Measurements from ENCODE around the gene ARID4B. TPM values are rescaled to one million over a fixed set of nuclear protein-coding genes. Genes with fewer than 3 reads are reported as not detected.

ARID4B gene
- total RNA-seq, 1 donor from 2014 or later = 23.0 TPM

DNA sequence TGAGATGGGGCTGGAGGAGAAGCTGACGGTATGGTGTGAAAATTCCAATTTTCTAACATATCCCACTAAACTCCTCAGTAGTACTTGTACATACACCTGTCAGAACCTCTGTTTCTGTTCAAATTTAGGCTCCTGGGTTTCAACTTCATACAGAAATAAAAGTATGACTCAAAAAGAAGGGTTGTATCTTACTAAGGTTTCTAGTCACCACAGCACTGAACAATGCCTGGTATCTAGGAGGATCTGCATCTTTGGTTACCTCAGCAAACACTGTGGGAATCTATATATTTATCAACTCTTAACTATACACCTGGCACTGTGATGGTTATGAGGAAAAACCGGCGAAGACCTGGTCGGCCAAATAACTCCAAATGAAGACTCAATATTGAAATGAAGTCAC, 180.7 kb downstream of the ARID4B start:
- no peaks in the 10 kb centered on the region for H3K27me3 ChIP-seq (ENCODE audit: control insufficient read depth in 3 of 3, insufficient read depth in 3 of 3, low read length in 3 of 3)
- no peaks in the 10 kb centered on the region for H3K4me1 ChIP-seq (ENCODE audit: control insufficient read depth in 3 of 3, insufficient read depth in 3 of 3, low read length in 3 of 3)
- H3K9ac ChIP-seq (ENCODE audit: low read depth in 1 of 3, low read length in 3 of 3) = no peak overlapping the region
- no peaks in the 10 kb centered on the region for H3K9me3 ChIP-seq (ENCODE audit: control insufficient read depth in 3 of 3, low read length in 3 of 3)
- no peak overlapping the region for H3K27ac ChIP-seq (ENCODE audit: low read depth, low read length)
- H3K4me3 ChIP-seq (ENCODE audit: low read length in 3 of 3) = no peak overlapping the region
- H3K36me3 ChIP-seq (ENCODE audit: control insufficient read depth in 3 of 3, insufficient read depth in 3 of 3, low read length in 3 of 3) = peaks cover 5 to 47% (median 28%) of the 10 kb centered on the region in 3 donors

DNA sequence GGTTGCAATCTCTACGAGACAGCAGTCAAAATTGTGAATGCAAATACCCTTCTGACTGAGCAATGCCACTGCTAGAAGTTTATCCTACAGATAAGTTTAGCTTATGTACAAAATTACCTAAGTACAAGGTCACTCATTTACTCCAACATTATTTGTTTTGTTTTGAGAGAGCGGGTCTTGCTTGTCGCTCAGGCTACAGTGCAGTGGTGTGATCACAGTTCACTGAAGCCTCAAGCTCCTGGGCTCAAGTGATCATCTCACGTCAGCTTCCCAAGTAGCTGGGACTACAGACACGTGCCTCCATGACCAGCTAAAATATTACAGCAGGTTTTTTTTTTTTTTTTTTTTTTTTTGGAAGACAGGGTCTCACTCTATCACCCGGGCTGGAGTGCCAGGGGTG, 182.3 kb downstream of the ARID4B start:
- H3K27me3 ChIP-seq (ENCODE audit: control insufficient read depth in 3 of 3, insufficient read depth in 3 of 3, low read length in 3 of 3) = no peaks in the 10 kb centered on the region
- no peaks in the 10 kb centered on the region for H3K4me1 ChIP-seq (ENCODE audit: control insufficient read depth in 3 of 3, insufficient read depth in 3 of 3, low read length in 3 of 3)
- no peak overlapping the region for H3K27ac ChIP-seq (ENCODE audit: low read depth, low read length)
- no peak overlapping the region for H3K9ac ChIP-seq (ENCODE audit: low read depth in 1 of 3, low read length in 3 of 3)
- H3K36me3 ChIP-seq (ENCODE audit: control insufficient read depth in 3 of 3, insufficient read depth in 3 of 3, low read length in 3 of 3) = peaks cover 5 to 38% (median 21%) of the 10 kb centered on the region in 3 donors
- H3K4me3 ChIP-seq (ENCODE audit: low read length in 3 of 3) = no peak overlapping the region
- no peaks in the 10 kb centered on the region for H3K9me3 ChIP-seq (ENCODE audit: control insufficient read depth in 3 of 3, low read length in 3 of 3)

DNA sequence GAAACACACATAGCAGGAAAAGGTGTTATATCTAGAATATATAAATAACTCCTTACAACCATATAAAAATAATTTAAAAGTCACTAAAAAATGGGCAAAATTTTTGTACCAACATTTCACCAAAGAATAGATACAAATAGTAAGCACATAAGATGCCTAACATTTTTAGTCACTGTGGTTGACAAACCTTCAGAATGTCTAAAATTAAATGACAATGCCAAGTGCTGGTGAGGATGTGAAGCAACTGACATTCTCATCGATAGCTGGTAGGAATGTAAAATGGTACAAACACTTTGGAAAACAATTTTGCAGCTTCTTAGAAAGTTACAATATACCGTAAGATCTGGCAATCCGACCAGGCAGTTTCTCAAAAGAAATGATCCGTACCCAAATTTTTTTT, 185.0 kb downstream of the ARID4B start:
- Histone ChIP-seq H3K27ac (ENCODE audit: low read depth, low read length) (no peak overlapping the region), H3K9ac (ENCODE audit: low read depth in 1 of 3, low read length in 3 of 3) (no peak overlapping the region), H3K4me3 (ENCODE audit: low read length in 3 of 3) (no peak overlapping the region), H3K36me3 (ENCODE audit: control insufficient read depth in 3 of 3, insufficient read depth in 3 of 3, low read length in 3 of 3) (peaks cover 8 to 40% (median 33%) of the 10 kb centered on the region in 3 donors), H3K4me1 (ENCODE audit: control insufficient read depth in 3 of 3, insufficient read depth in 3 of 3, low read length in 3 of 3) (no peaks in the 10 kb centered on the region), H3K27me3 (ENCODE audit: control insufficient read depth in 3 of 3, insufficient read depth in 3 of 3, low read length in 3 of 3) (no peaks in the 10 kb centered on the region), H3K9me3 (ENCODE audit: control insufficient read depth in 3 of 3, low read length in 3 of 3) (no peaks in the 10 kb centered on the region)

GRCh38 chr1:235139315-235139714, 188.7 kb downstream of the ARID4B start:
- peaks cover 21 to 52% (median 45%) of the 10 kb centered on the region in 3 donors for H3K36me3 ChIP-seq (ENCODE audit: control insufficient read depth in 3 of 3, insufficient read depth in 3 of 3, low read length in 3 of 3)
- no peak overlapping the region for H3K27ac ChIP-seq (ENCODE audit: low read depth, low read length)
- H3K9ac ChIP-seq (ENCODE audit: low read depth in 1 of 3, low read length in 3 of 3) = no peak overlapping the region
- H3K27me3 ChIP-seq (ENCODE audit: control insufficient read depth in 3 of 3, insufficient read depth in 3 of 3, low read length in 3 of 3) = no peaks in the 10 kb centered on the region
- no peaks in the 10 kb centered on the region for H3K9me3 ChIP-seq (ENCODE audit: control insufficient read depth in 3 of 3, low read length in 3 of 3)
- H3K4me3 ChIP-seq (ENCODE audit: low read length in 3 of 3) = no peak overlapping the region
- no peaks in the 10 kb centered on the region for H3K4me1 ChIP-seq (ENCODE audit: control insufficient read depth in 3 of 3, insufficient read depth in 3 of 3, low read length in 3 of 3)

GRCh38 chr1:235138821-235139220, 189.2 kb downstream of the ARID4B start:
- Histone ChIP-seq H3K9ac (ENCODE audit: low read depth in 1 of 3, low read length in 3 of 3) (no peak overlapping the region), H3K36me3 (ENCODE audit: control insufficient read depth in 3 of 3, insufficient read depth in 3 of 3, low read length in 3 of 3) (peaks cover 19 to 53% (median 42%) of the 10 kb centered on the region in 3 donors)

DNA sequence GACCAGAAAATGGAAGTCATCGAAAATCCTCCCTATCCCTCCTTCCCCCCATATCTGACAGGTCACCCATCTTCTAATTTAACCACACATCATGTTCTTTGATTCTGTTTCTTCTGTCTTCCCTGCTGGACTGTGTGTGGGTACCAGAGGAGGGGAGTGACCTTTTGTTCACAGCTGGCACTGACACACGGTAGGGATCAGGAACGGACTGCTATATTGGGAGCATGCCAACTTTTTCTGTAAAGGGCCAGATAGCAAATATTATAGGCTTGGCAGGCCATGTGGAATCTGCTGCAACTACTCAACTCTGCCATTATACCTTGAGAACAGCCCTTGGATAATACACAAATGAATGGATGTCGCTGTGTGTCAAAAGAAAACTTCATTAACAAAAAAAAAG, 191.9 kb downstream of the ARID4B start:
- Histone ChIP-seq H3K9ac (ENCODE audit: low read depth in 1 of 3, low read length in 3 of 3) (no peak overlapping the region), H3K4me1 (ENCODE audit: control insufficient read depth in 3 of 3, insufficient read depth in 3 of 3, low read length in 3 of 3) (no peaks in the 10 kb centered on the region), H3K9me3 (ENCODE audit: control insufficient read depth in 3 of 3, low read length in 3 of 3) (no peaks in the 10 kb centered on the region), H3K27me3 (ENCODE audit: control insufficient read depth in 3 of 3, insufficient read depth in 3 of 3, low read length in 3 of 3) (no peaks in the 10 kb centered on the region), H3K36me3 (ENCODE audit: control insufficient read depth in 3 of 3, insufficient read depth in 3 of 3, low read length in 3 of 3) (peaks cover 19 to 52% (median 43%) of the 10 kb centered on the region in 3 donors), H3K27ac (ENCODE audit: low read depth, low read length) (no peak overlapping the region), H3K4me3 (ENCODE audit: low read length in 3 of 3) (no peak overlapping the region)

More at GRCh38 chr1:235138821-235139220, 189.2 kb downstream of the ARID4B start:
- no peaks in the 10 kb centered on the region for H3K4me1 ChIP-seq (ENCODE audit: control insufficient read depth in 3 of 3, insufficient read depth in 3 of 3, low read length in 3 of 3)
- H3K4me3 ChIP-seq (ENCODE audit: low read length in 3 of 3) = no peak overlapping the region
- H3K27ac ChIP-seq (ENCODE audit: low read depth, low read length) = no peak overlapping the region
- no peaks in the 10 kb centered on the region for H3K27me3 ChIP-seq (ENCODE audit: control insufficient read depth in 3 of 3, insufficient read depth in 3 of 3, low read length in 3 of 3)
- H3K9me3 ChIP-seq (ENCODE audit: control insufficient read depth in 3 of 3, low read length in 3 of 3) = no peaks in the 10 kb centered on the region

GRCh38 chr1:235134171-235134570, 193.8 kb downstream of the ARID4B start:
- Histone ChIP-seq H3K9me3 (ENCODE audit: control insufficient read depth in 3 of 3, low read length in 3 of 3) (no peaks in the 10 kb centered on the region), H3K4me1 (ENCODE audit: control insufficient read depth in 3 of 3, insufficient read depth in 3 of 3, low read length in 3 of 3) (no peaks in the 10 kb centered on the region), H3K9ac (ENCODE audit: low read depth in 1 of 3, low read length in 3 of 3) (no peak overlapping the region), H3K27ac (ENCODE audit: low read depth, low read length) (no peak overlapping the region), H3K4me3 (ENCODE audit: low read length in 3 of 3) (no peak overlapping the region), H3K36me3 (ENCODE audit: control insufficient read depth in 3 of 3, insufficient read depth in 3 of 3, low read length in 3 of 3) (peaks cover 16 to 44% (median 36%) of the 10 kb centered on the region in 3 donors), H3K27me3 (ENCODE audit: control insufficient read depth in 3 of 3, insufficient read depth in 3 of 3, low read length in 3 of 3) (no peaks in the 10 kb centered on the region)

DNA sequence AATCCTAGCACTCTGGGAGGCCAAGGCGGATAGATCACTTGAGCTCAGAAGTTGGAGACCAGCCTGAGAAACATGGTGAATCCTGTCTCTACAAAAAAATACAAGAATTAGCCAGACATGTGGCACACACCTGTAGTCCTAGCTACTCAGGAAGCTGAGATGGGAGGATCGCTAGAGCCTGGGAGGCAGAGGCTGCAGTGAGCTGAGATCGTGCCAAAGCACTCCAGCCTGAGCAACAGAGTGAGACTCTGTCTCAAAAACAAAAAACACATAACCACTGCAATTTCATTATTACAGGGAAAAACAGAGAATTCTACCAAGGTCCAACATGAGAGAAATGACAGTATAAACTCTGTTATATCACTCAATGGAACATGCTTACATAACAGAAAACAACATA, 194.9 kb downstream of the ARID4B start:
- no peak overlapping the region for H3K9ac ChIP-seq (ENCODE audit: low read depth in 1 of 3, low read length in 3 of 3)
- H3K36me3 ChIP-seq (ENCODE audit: control insufficient read depth in 3 of 3, insufficient read depth in 3 of 3, low read length in 3 of 3) = peaks cover 17 to 42% (median 28%) of the 10 kb centered on the region in 3 donors
- no peaks in the 10 kb centered on the region for H3K9me3 ChIP-seq (ENCODE audit: control insufficient read depth in 3 of 3, low read length in 3 of 3)
- no peaks in the 10 kb centered on the region for H3K27me3 ChIP-seq (ENCODE audit: control insufficient read depth in 3 of 3, insufficient read depth in 3 of 3, low read length in 3 of 3)
- no peak overlapping the region for H3K4me3 ChIP-seq (ENCODE audit: low read length in 3 of 3)
- H3K4me1 ChIP-seq (ENCODE audit: control insufficient read depth in 3 of 3, insufficient read depth in 3 of 3, low read length in 3 of 3) = peaks cover 0 to 4% (median 2%) of the 10 kb centered on the region in 3 donors
- no peak overlapping the region for H3K27ac ChIP-seq (ENCODE audit: low read depth, low read length)

- Histone ChIP-seq H3K27me3 (ENCODE audit: control insufficient read depth in 3 of 3, insufficient read depth in 3 of 3, low read length in 3 of 3) (no peaks in the 10 kb centered on the region), H3K4me3 (ENCODE audit: low read length in 3 of 3) (no peak overlapping the region), H3K36me3 (ENCODE audit: control insufficient read depth in 3 of 3, insufficient read depth in 3 of 3, low read length in 3 of 3) (peaks cover 11 to 31% (median 21%) of the 10 kb centered on the region in 3 donors), H3K9me3 (ENCODE audit: control insufficient read depth in 3 of 3, low read length in 3 of 3) (no peaks in the 10 kb centered on the region), H3K9ac (ENCODE audit: low read depth in 1 of 3, low read length in 3 of 3) (no peak overlapping the region), H3K27ac (ENCODE audit: low read depth, low read length) (no peak overlapping the region), H3K4me1 (ENCODE audit: control insufficient read depth in 3 of 3, insufficient read depth in 3 of 3, low read length in 3 of 3) (peaks cover 4 to 13% (median 7%) of the 10 kb centered on the region in 3 donors)
Measured at GRCh38 chr1:235131961-235132360, 196.0 kb downstream of the ARID4B start.

DNA sequence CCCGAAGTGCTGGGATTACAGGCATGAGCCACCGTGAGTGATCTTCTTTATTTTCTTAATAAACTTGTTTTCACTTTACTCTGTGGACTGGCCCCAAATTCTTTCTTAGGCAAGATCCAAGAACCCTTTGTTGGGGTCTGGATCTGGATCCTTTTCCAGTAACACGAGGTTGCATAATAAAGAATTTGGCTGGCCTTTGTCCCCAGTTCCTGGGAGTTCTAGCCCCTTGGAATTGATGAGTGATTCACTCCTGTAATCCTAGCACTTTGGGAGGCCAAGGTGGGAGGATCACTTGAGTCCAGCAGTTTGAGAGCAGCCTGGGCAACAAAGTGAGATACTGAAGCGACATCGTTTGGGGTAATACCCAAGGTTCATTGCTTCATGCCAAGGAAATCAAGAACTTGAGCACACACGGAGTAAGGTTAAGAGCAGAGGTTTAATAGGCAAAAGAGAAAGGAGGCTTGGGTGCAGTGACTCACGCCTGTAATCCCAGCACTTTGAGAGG, 197.2 kb downstream of the ARID4B start:
- H3K36me3 ChIP-seq (ENCODE audit: control insufficient read depth in 3 of 3, insufficient read depth in 3 of 3, low read length in 3 of 3) = peaks cover 2 to 20% (median 15%) of the 10 kb centered on the region in 3 donors
- peaks cover 6 to 19% (median 11%) of the 10 kb centered on the region in 3 donors for H3K4me1 ChIP-seq (ENCODE audit: control insufficient read depth in 3 of 3, insufficient read depth in 3 of 3, low read length in 3 of 3)
- H3K27me3 ChIP-seq (ENCODE audit: control insufficient read depth in 3 of 3, insufficient read depth in 3 of 3, low read length in 3 of 3) = no peaks in the 10 kb centered on the region
- no peak overlapping the region for H3K9ac ChIP-seq (ENCODE audit: low read depth in 1 of 3, low read length in 3 of 3)
- H3K9me3 ChIP-seq (ENCODE audit: control insufficient read depth in 3 of 3, low read length in 3 of 3) = no peaks in the 10 kb centered on the region
- no peak overlapping the region for H3K27ac ChIP-seq (ENCODE audit: low read depth, low read length)
- H3K4me3 ChIP-seq (ENCODE audit: low read length in 3 of 3) = no peak overlapping the region

All from skeletal muscle tissue (tissue), 4 donors.